ENCODE data around the gene TRABD2B.

The TRABD2B gene

GRCh38 chr1:47843781-47844557, 153.2 kb downstream of the TRABD2B start:
- no peak for FAIRE-seq

- FAIRE-seq = no peak
These were observed 154.1 kb downstream of the TRABD2B start for GRCh38 chr1:47843059-47843458.

GRCh38 chr1:47842228-47842919, 154.8 kb downstream of the TRABD2B start:
- no peak for FAIRE-seq

- FAIRE-seq = no peak
These were observed 155.8 kb downstream of the TRABD2B start for GRCh38 chr1:47841356-47841755.

- no peak for FAIRE-seq
These were observed 156.6 kb downstream of the TRABD2B start for GRCh38 chr1:47840393-47841190.

- FAIRE-seq = no peak
These were observed 157.8 kb downstream of the TRABD2B start for GRCh38 chr1:47839433-47839760.

GRCh38 chr1:47838562-47839432, 158.4 kb downstream of the TRABD2B start:
- FAIRE-seq = no peak

- FAIRE-seq = no peak
These were observed 159.2 kb downstream of the TRABD2B start for GRCh38 chr1:47837866-47838561.

GRCh38 chr1:47837056-47837830, 159.9 kb downstream of the TRABD2B start:
- FAIRE-seq = no peak

GRCh38 chr1:47835409-47835808, 161.8 kb downstream of the TRABD2B start:
- FAIRE-seq = no peak

- FAIRE-seq = no peak
These were observed 162.9 kb downstream of the TRABD2B start for GRCh38 chr1:47834326-47834725.

GRCh38 chr1:47830641-47831333, 166.4 kb downstream of the TRABD2B start:
- FAIRE-seq = no peak

- no peak for FAIRE-seq
These were observed 167.2 kb downstream of the TRABD2B start for GRCh38 chr1:47830021-47830420.

GRCh38 chr1:47828978-47829377, 168.2 kb downstream of the TRABD2B start:
- FAIRE-seq = no peak

GRCh38 chr1:47827109-47827508, 170.1 kb downstream of the TRABD2B start:
- no peak for FAIRE-seq

GRCh38 chr1:47824716-47825115, 172.5 kb downstream of the TRABD2B start:
- FAIRE-seq = no peak

GRCh38 chr1:47824297-47824696, 172.9 kb downstream of the TRABD2B start:
- FAIRE-seq = no peak

GRCh38 chr1:47823040-47823808, 174.0 kb downstream of the TRABD2B start:
- no peak for FAIRE-seq

GRCh38 chr1:47821760-47822159, 175.4 kb downstream of the TRABD2B start:
- FAIRE-seq = no peak

GRCh38 chr1:47819574-47819888, 177.7 kb downstream of the TRABD2B start:
- FAIRE-seq = no peak

Measured in islet of Langerhans (tissue), 1 donor.